ENCODE data around the gene SHROOM2. TPM values are rescaled to one million over a fixed set of nuclear protein-coding genes. Genes with fewer than 3 reads are reported as not detected.

Gene SHROOM2
- total RNA-seq, 2 donors from 2014 or later = 3.9 to 7.8 TPM

- no peaks in the 10 kb centered on the region for H3K4me1 ChIP-seq
- no peak overlapping the region for H3K27ac ChIP-seq
- no peak overlapping the region for H3K9ac ChIP-seq (ENCODE audit: low read depth in 2 of 2, low read length in 2 of 2)
- no peak for TF ChIP-seq CTCF (IDR thresholded peaks at IDR 0.05)
- no peaks in the 10 kb centered on the region for H3K36me3 ChIP-seq
- DNase-seq = no peak
- H3K4me3 ChIP-seq = no peak overlapping the region
- no peaks in the 10 kb centered on the region for H3K27me3 ChIP-seq
- no peaks in the 10 kb centered on the region for H3K9me3 ChIP-seq
- intact Hi-C loops (cut with DNase I) = no loop called here
Observed at GRCh38 chrX:9927698-9928482, 141.7 kb downstream of the SHROOM2 start.

- no peak for DNase-seq
- H3K36me3 ChIP-seq = no peaks in the 10 kb centered on the region
- TF ChIP-seq CTCF (IDR thresholded peaks at IDR 0.05) = no peak
Observed at GRCh38 chrX:9935436-9935835, 149.2 kb downstream of the SHROOM2 start.

GRCh38 chrX:9937761-9938160 is 151.5 kb downstream of the SHROOM2 start:
- no peak for DNase-seq
- TF ChIP-seq CTCF (IDR thresholded peaks at IDR 0.05) = no peak
- no peaks in the 10 kb centered on the region for H3K36me3 ChIP-seq
- intact Hi-C loops (cut with DNase I) = no loop called here
- no peak overlapping the region for H3K27ac ChIP-seq
- no peaks in the 10 kb centered on the region for H3K4me1 ChIP-seq
- no peak overlapping the region for H3K4me3 ChIP-seq
- H3K9ac ChIP-seq (ENCODE audit: low read depth in 2 of 2, low read length in 2 of 2) = no peak overlapping the region
- H3K27me3 ChIP-seq = no peaks in the 10 kb centered on the region
- no peaks in the 10 kb centered on the region for H3K9me3 ChIP-seq

More at GRCh38 chrX:9935436-9935835, 149.2 kb downstream of the SHROOM2 start:
- H3K9me3 ChIP-seq = no peaks in the 10 kb centered on the region
- no peaks in the 10 kb centered on the region for H3K4me1 ChIP-seq
- intact Hi-C loops (cut with DNase I) = no loop called here
- H3K27me3 ChIP-seq = no peaks in the 10 kb centered on the region
- H3K4me3 ChIP-seq = no peak overlapping the region
- no peak overlapping the region for H3K9ac ChIP-seq (ENCODE audit: low read depth in 2 of 2, low read length in 2 of 2)
- no peak overlapping the region for H3K27ac ChIP-seq

- no peak for TF ChIP-seq CTCF (IDR thresholded peaks at IDR 0.05)
- H3K9ac ChIP-seq (ENCODE audit: low read depth in 2 of 2, low read length in 2 of 2) = no peak overlapping the region
- H3K36me3 ChIP-seq = no peaks in the 10 kb centered on the region
- H3K27me3 ChIP-seq = no peaks in the 10 kb centered on the region
- DNase-seq = no peak
- H3K4me1 ChIP-seq = no peaks in the 10 kb centered on the region
- H3K4me3 ChIP-seq = no peak overlapping the region
- H3K27ac ChIP-seq = no peak overlapping the region
- intact Hi-C loops (cut with DNase I) = no loop called here
- H3K9me3 ChIP-seq = no peaks in the 10 kb centered on the region
Observed at GRCh38 chrX:9938516-9938915, 152.3 kb downstream of the SHROOM2 start.

GRCh38 chrX:9940421-9940820 is 154.2 kb downstream of the SHROOM2 start:
- H3K27me3 ChIP-seq = no peaks in the 10 kb centered on the region
- TF ChIP-seq CTCF (IDR thresholded peaks at IDR 0.05) = no peak
- H3K9me3 ChIP-seq = no peaks in the 10 kb centered on the region
- H3K27ac ChIP-seq = no peak overlapping the region
- DNase-seq = no peak
- no peaks in the 10 kb centered on the region for H3K36me3 ChIP-seq
- no peak overlapping the region for H3K4me3 ChIP-seq
- intact Hi-C loops (cut with DNase I) = no loop called here
- H3K4me1 ChIP-seq = no peaks in the 10 kb centered on the region
- H3K9ac ChIP-seq (ENCODE audit: low read depth in 2 of 2, low read length in 2 of 2) = no peak overlapping the region

Measured in colonic mucosa (tissue), 4 donors.